HepG2 (cell line): Measurements from ENCODE around the gene JSRP1. TPM values are rescaled to one million over a fixed set of nuclear protein-coding genes. Genes with fewer than 3 reads are reported as not detected.

Source experiments
- FLYWCH1 ChIP-seq: sonication (generic); formaldehyde crosslinking; IDR thresholded peaks from 2 replicates; pipeline ENCODE4 v1.8.1; 2023; ENCODE audit warnings: mild to moderate bottlenecking, missing genetic modification reagents
- MXI1 ChIP-seq: IDR thresholded peaks from 3 replicates; pipeline ENCODE4 v1.6.1; 2012; ENCODE audit warnings: low read depth, low read length, inconsistent platforms, borderline replicate concordance
- TP53 ChIP-seq: sonication (generic); formaldehyde crosslinking; conservative IDR thresholded peaks from 2 replicates; pipeline ENCODE4 v1.4.0; 2020; ENCODE audit warnings: missing genetic modification reagents
- ZFP36L2 ChIP-seq: sonication (generic); formaldehyde crosslinking; IDR thresholded peaks from 2 replicates; pipeline ENCODE4 v1.4.0; 2020; ENCODE audit warnings: missing genetic modification reagents
- polyA plus RNA-seq, 8 experiments: library from polyadenylated mRNA; depleted of rRNA in 3 of 8; stranded (reverse) in 7 of 8; unstranded in 1 of 8; fragments of >200 nt; fragmentation: Illumina TruSeq in 4 of 8; extraction: Trizol in 4 of 8; gene quantifications; 2 replicates each; pipeline versions ENCODE4 v1.2.1 to v1.2.3, GENCODE V29; 2011 to 2016; ENCODE audit warnings: low read depth in 4 of 8, missing spikeins in 1 of 8, mixed read lengths in 1 of 8; ENCODE audit not compliant: insufficient read depth in 1 of 8
- total RNA-seq, 5 experiments: library from RNA; depleted of rRNA; stranded (reverse); fragments of >200 nt; fragmentation: Illumina TruSeq; extraction: Trizol; gene quantifications; 2 replicates each; pipeline ENCODE4 v1.2.3, GENCODE V29; 2016; ENCODE audit warnings: low read depth in 1 of 5
- TF ChIP-seq, protein P1 (sequence below): sonication (generic); formaldehyde crosslinking; IDR thresholded peaks from 2 replicates; pipeline ENCODE4 v1.9.0; 2021; ENCODE audit warnings: mild to moderate bottlenecking, missing genetic modification reagents
- TF ChIP-seq, protein P2 (sequence below): IDR thresholded peaks from 2 replicates; pipeline ENCODE4 v1.6.1; 2016; ENCODE audit warnings: low read depth, missing genetic modification reagents, missing compliant biosample characterization
- TF ChIP-seq, protein P3 (sequence below), 2 experiments: sonication (generic) in 1 of 2; formaldehyde crosslinking in 1 of 2; IDR thresholded peaks; 2 replicates each; pipeline versions ENCODE4 v1.4.0 to v1.6.1; 2018 to 2020; ENCODE audit warnings: missing genetic modification reagents in 2 of 2, borderline replicate concordance in 1 of 2, low read depth in 1 of 2, mild to moderate bottlenecking in 1 of 2, missing biosample characterization in 1 of 2

The JSRP1 gene
- total and polyA plus RNA-seq, 2 of the 13 experiments (the other 11 are each of a cell fraction or from before 2014, with no cell fraction given): 0.16 to 0.38 TPM

DNA sequence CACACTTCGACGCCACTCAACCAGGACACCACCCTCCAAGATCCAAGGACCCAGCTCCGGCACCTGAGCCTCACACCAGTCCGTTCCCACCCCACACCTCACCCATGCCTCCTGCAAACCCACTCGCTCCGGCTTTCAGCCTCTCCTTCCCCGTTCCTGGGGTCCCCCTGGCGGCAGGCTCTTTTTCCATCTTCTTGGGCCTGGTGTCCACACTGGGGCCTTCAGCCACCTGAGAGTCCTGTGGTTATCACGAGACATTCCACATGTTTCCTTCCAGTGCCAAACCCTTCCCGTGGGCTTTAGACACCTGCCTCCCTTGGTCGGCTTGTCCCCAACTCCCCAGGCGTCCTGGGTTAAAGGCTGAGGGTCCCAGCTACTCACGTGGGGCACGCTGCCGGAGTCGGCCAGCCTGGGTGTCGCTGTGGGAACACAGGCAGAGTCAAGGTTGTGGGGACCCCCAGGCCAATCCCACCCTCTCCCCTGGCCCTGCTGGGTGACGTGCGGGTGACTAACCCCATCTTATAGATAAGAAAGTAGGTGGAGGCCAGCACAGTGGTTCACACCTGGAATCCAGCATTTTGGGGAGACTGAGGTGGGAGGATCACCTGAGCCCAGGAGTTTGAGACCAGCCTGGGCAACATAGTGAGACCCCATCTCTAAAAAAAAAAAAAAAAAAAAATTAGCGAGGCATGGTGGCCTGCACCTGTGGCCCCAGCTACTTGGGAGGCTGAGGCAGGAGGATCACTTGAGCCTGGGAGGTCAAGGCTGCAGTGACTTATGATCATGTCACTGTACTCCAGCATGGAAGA lies 1.9 kb downstream of the JSRP1 start (continued):
- TF ChIP-seq, protein P1, sequence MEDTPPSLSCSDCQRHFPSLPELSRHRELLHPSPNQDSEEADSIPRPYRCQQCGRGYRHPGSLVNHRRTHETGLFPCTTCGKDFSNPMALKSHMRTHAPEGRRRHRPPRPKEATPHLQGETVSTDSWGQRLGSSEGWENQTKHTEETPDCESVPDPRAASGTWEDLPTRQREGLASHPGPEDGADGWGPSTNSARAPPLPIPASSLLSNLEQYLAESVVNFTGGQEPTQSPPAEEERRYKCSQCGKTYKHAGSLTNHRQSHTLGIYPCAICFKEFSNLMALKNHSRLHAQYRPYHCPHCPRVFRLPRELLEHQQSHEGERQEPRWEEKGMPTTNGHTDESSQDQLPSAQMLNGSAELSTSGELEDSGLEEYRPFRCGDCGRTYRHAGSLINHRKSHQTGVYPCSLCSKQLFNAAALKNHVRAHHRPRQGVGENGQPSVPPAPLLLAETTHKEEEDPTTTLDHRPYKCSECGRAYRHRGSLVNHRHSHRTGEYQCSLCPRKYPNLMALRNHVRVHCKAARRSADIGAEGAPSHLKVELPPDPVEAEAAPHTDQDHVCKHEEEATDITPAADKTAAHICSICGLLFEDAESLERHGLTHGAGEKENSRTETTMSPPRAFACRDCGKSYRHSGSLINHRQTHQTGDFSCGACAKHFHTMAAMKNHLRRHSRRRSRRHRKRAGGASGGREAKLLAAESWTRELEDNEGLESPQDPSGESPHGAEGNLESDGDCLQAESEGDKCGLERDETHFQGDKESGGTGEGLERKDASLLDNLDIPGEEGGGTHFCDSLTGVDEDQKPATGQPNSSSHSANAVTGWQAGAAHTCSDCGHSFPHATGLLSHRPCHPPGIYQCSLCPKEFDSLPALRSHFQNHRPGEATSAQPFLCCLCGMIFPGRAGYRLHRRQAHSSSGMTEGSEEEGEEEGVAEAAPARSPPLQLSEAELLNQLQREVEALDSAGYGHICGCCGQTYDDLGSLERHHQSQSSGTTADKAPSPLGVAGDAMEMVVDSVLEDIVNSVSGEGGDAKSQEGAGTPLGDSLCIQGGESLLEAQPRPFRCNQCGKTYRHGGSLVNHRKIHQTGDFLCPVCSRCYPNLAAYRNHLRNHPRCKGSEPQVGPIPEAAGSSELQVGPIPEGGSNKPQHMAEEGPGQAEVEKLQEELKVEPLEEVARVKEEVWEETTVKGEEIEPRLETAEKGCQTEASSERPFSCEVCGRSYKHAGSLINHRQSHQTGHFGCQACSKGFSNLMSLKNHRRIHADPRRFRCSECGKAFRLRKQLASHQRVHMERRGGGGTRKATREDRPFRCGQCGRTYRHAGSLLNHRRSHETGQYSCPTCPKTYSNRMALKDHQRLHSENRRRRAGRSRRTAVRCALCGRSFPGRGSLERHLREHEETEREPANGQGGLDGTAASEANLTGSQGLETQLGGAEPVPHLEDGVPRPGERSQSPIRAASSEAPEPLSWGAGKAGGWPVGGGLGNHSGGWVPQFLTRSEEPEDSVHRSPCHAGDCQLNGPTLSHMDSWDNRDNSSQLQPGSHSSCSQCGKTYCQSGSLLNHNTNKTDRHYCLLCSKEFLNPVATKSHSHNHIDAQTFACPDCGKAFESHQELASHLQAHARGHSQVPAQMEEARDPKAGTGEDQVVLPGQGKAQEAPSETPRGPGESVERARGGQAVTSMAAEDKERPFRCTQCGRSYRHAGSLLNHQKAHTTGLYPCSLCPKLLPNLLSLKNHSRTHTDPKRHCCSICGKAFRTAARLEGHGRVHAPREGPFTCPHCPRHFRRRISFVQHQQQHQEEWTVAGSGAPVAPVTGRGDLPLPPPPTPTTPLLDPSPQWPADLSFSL (CRISPR knock-in tag): no peak
- TF ChIP-seq MXI1 (peak; percentile 61; the same call in 1 of the 3 replicates), ZFP36L2 (CRISPR knock-in tag) (no peak), TP53 (CRISPR knock-in tag) (no peak), FLYWCH1 (CRISPR knock-in tag) (no peak)
- TF ChIP-seq, protein P2, sequence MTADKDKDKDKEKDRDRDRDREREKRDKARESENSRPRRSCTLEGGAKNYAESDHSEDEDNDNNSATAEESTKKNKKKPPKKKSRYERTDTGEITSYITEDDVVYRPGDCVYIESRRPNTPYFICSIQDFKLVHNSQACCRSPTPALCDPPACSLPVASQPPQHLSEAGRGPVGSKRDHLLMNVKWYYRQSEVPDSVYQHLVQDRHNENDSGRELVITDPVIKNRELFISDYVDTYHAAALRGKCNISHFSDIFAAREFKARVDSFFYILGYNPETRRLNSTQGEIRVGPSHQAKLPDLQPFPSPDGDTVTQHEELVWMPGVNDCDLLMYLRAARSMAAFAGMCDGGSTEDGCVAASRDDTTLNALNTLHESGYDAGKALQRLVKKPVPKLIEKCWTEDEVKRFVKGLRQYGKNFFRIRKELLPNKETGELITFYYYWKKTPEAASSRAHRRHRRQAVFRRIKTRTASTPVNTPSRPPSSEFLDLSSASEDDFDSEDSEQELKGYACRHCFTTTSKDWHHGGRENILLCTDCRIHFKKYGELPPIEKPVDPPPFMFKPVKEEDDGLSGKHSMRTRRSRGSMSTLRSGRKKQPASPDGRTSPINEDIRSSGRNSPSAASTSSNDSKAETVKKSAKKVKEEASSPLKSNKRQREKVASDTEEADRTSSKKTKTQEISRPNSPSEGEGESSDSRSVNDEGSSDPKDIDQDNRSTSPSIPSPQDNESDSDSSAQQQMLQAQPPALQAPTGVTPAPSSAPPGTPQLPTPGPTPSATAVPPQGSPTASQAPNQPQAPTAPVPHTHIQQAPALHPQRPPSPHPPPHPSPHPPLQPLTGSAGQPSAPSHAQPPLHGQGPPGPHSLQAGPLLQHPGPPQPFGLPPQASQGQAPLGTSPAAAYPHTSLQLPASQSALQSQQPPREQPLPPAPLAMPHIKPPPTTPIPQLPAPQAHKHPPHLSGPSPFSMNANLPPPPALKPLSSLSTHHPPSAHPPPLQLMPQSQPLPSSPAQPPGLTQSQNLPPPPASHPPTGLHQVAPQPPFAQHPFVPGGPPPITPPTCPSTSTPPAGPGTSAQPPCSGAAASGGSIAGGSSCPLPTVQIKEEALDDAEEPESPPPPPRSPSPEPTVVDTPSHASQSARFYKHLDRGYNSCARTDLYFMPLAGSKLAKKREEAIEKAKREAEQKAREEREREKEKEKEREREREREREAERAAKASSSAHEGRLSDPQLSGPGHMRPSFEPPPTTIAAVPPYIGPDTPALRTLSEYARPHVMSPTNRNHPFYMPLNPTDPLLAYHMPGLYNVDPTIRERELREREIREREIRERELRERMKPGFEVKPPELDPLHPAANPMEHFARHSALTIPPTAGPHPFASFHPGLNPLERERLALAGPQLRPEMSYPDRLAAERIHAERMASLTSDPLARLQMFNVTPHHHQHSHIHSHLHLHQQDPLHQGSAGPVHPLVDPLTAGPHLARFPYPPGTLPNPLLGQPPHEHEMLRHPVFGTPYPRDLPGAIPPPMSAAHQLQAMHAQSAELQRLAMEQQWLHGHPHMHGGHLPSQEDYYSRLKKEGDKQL (CRISPR knock-in tag): no peak
- TF ChIP-seq, protein P3, sequence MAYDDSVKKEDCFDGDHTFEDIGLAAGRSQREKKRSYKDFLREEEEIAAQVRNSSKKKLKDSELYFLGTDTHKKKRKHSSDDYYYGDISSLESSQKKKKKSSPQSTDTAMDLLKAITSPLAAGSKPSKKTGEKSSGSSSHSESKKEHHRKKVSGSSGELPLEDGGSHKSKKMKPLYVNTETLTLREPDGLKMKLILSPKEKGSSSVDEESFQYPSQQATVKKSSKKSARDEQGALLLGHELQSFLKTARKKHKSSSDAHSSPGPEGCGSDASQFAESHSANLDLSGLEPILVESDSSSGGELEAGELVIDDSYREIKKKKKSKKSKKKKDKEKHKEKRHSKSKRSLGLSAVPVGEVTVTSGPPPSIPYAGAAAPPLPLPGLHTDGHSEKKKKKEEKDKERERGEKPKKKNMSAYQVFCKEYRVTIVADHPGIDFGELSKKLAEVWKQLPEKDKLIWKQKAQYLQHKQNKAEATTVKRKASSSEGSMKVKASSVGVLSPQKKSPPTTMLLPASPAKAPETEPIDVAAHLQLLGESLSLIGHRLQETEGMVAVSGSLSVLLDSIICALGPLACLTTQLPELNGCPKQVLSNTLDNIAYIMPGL (CRISPR knock-in tag; IDR thresholded peaks at IDR 0.05; ENCODE audit: borderline replicate concordance in 1 of 2, low read depth in 1 of 2): peak; percentile 40 to 74; a peak in 3 of 4 replicates
- TF ChIP-seq, all 625 proteins: peak for 41
